SK-N-SH (cell line): ENCODE data around the gene LUC7L3. TPM values are rescaled to one million over a fixed set of nuclear protein-coding genes. Genes with fewer than 3 reads are reported as not detected.

Experiments used
- CTCF ChIA-PET: fragments of 300-600, 350-600 bp; formaldehyde crosslinking; extraction: SDS; loops from one replicate; lab custom pipeline; 2021; lab: Yijun Ruan, JAX
- POLR2A ChIA-PET: fragments of 350-600 bp; sonication (Branson Sonifier 250); formaldehyde crosslinking; extraction: SDS; loops from one replicate; lab custom pipeline; 2020; ENCODE audit warnings: antibody characterized with exemption, inconsistent platforms; lab: Yijun Ruan, JAX
- DNase-seq: peaks from one replicate; pipeline ENCODE4 v3.0.0; 2012
- H2AFZ ChIP-seq: fragments of 200-600 bp; sonication (generic); 2 replicates; pipeline ENCODE4 v1.8.1; 2016; ENCODE audit warnings: antibody characterized with exemption, mild to moderate bottlenecking, low read depth
- H3F3A ChIP-seq: fragments of 200-600 bp; sonication (generic); replicated peaks from 2 replicates; pipeline ENCODE3; 2016; ENCODE audit warnings: antibody characterized with exemption, mild to moderate bottlenecking; ENCODE audit not compliant: insufficient read depth
- H3K27ac ChIP-seq, 2 experiments: fragments of 200-500 bp in 1 of 2; fragments of 200-600 bp in 1 of 2; sonication (Bioruptor generic) in 1 of 2; sonication (generic), shearing (Covaris generic) in 1 of 2; 2 replicates each; pipeline versions ENCODE4 v1.5.1 to v1.6.1; 2014 to 2016; ENCODE audit warnings: low read depth in 2 of 2, inconsistent platforms in 1 of 2, low read length in 1 of 2, mild to moderate bottlenecking in 1 of 2, mixed read lengths in 1 of 2
- H3K27me3 ChIP-seq: fragments of 200-600 bp; sonication (generic), shearing (Covaris generic); 2 replicates; pipeline ENCODE4 v1.6.1; 2016; ENCODE audit warnings: mixed run types; ENCODE audit not compliant: insufficient read depth
- H3K36me3 ChIP-seq, 2 experiments: fragments of 200-500 bp in 1 of 2; fragments of 200-600 bp in 1 of 2; sonication (Bioruptor generic) in 1 of 2; sonication (generic) in 1 of 2; replicated peaks in 1 of 2; 2 replicates each; pipeline versions ENCODE3 to v1.5.1; 2014 to 2016; ENCODE audit warnings: low read length in 1 of 2, mild to moderate bottlenecking in 1 of 2; ENCODE audit not compliant: insufficient read depth in 2 of 2, control insufficient read depth in 1 of 2
- H3K4me1 ChIP-seq, 2 experiments: fragments of 200-500 bp in 1 of 2; fragments of 200-600 bp in 1 of 2; sonication (Bioruptor generic) in 1 of 2; sonication (generic), shearing (Covaris generic) in 1 of 2; 2 replicates each; pipeline versions ENCODE4 v1.5.1 to v1.6.1; 2014 to 2016; ENCODE audit warnings: low read depth in 1 of 2, low read length in 1 of 2, mixed run types in 1 of 2; ENCODE audit not compliant: insufficient read depth in 2 of 2, control insufficient read depth in 1 of 2
- H3K4me2 ChIP-seq: fragments of 200-600 bp; sonication (generic), shearing (Covaris generic); 2 replicates; pipeline ENCODE4 v1.6.1; 2017; ENCODE audit warnings: mixed run types
- H3K4me3 ChIP-seq, 2 experiments: fragments of 200-500 bp in 1 of 2; fragments of 200-600 bp in 1 of 2; sonication (Bioruptor generic) in 1 of 2; sonication (generic), shearing (Covaris generic) in 1 of 2; 2 replicates each; pipeline versions ENCODE4 v1.5.1 to v1.8.1; 2014 to 2016; ENCODE audit warnings: low read depth in 2 of 2, inconsistent platforms in 1 of 2, low read length in 1 of 2, mild to moderate bottlenecking in 1 of 2, mixed read lengths in 1 of 2, moderate library complexity in 1 of 2
- H3K79me2 ChIP-seq: fragments of 200-600 bp; sonication (generic); 2 replicates; pipeline ENCODE4 v1.8.1; 2017; ENCODE audit warnings: mild to moderate bottlenecking; ENCODE audit not compliant: insufficient read depth
- H3K9ac ChIP-seq: fragments of 200-600 bp; sonication (generic); 2 replicates; pipeline ENCODE4 v1.6.1; 2017; ENCODE audit warnings: mixed run types
- H3K9me2 ChIP-seq: fragments of 200-600 bp; sonication (generic); 2 replicates; pipeline ENCODE4 v1.6.1; 2017; ENCODE audit warnings: mixed run types
- H3K9me3 ChIP-seq: fragments of 200-600 bp; sonication (generic); 2 replicates; pipeline ENCODE4 v1.6.1; 2017; ENCODE audit warnings: mixed run types, mild to moderate bottlenecking, moderate library complexity
- H4K20me1 ChIP-seq: fragments of 200-600 bp; sonication (generic); 2 replicates; pipeline ENCODE4 v1.6.1; 2017; ENCODE audit warnings: mild to moderate bottlenecking, mixed run types; ENCODE audit not compliant: insufficient read depth
- CTCF ChIP-seq: fragments of 200-600 bp; sonication (generic); IDR thresholded peaks from 2 replicates; pipeline ENCODE4 v1.6.1; 2017; ENCODE audit warnings: antibody characterized with exemption, mild to moderate bottlenecking, moderate library complexity
- FOSL2 ChIP-seq: IDR thresholded peaks from 2 replicates; pipeline ENCODE4 v1.4.0; 2012; ENCODE audit warnings: low read depth, mild to moderate bottlenecking, moderate library complexity, borderline replicate concordance
- FOXJ3 ChIP-seq: sonication (generic); formaldehyde crosslinking; IDR thresholded peaks from 2 replicates; pipeline ENCODE4 v1.5.1; 2020; ENCODE audit warnings: mild to moderate bottlenecking, missing genetic modification reagents
- FOXM1 ChIP-seq: IDR thresholded peaks from 2 replicates; pipeline ENCODE4 v1.4.0; 2012; ENCODE audit warnings: low read depth, mild to moderate bottlenecking
- GABPA ChIP-seq: IDR thresholded peaks from 2 replicates; pipeline ENCODE4 v1.4.0; 2012; ENCODE audit warnings: low read depth, mild to moderate bottlenecking
- IRF3 ChIP-seq: fragments of 150-350 bp; IDR thresholded peaks from 2 replicates; pipeline ENCODE4 v1.6.1; 2016; ENCODE audit warnings: mild to moderate bottlenecking, low read depth, low read length
- JUND ChIP-seq: IDR thresholded peaks from 2 replicates; pipeline ENCODE4 v1.4.0; 2012
- MXI1 ChIP-seq: IDR thresholded peaks from 2 replicates; pipeline ENCODE4 v1.6.1; 2012; ENCODE audit warnings: mild to moderate bottlenecking, low read depth, low read length, improper control_type of control experiment
- NFIC ChIP-seq: IDR thresholded peaks from 2 replicates; pipeline ENCODE4 v1.4.0; 2012; ENCODE audit warnings: borderline replicate concordance
- RCOR1 ChIP-seq: fragments of 150-350 bp; IDR thresholded peaks from 2 replicates; pipeline ENCODE4 v1.6.1; 2017; ENCODE audit warnings: antibody characterized with exemption, low read length
- RFX5 ChIP-seq: IDR thresholded peaks from 2 replicates; pipeline ENCODE4 v1.6.1; 2012; ENCODE audit warnings: mild to moderate bottlenecking, improper control_type of control experiment, low read length
- RXRA ChIP-seq: IDR thresholded peaks from 2 replicates; pipeline ENCODE4 v1.4.0; 2012; ENCODE audit warnings: low read depth, mild to moderate bottlenecking, borderline replicate concordance
- SIN3A ChIP-seq: IDR thresholded peaks from 2 replicates; pipeline ENCODE4 v1.6.1; 2012; ENCODE audit warnings: low read depth, mild to moderate bottlenecking, low read length, moderate library complexity, borderline replicate concordance
- TAF1 ChIP-seq: IDR thresholded peaks from 2 replicates; pipeline ENCODE4 v1.6.1; 2012; ENCODE audit warnings: low read depth, mild to moderate bottlenecking, low read length, moderate library complexity, borderline replicate concordance
- TEAD4 ChIP-seq: IDR thresholded peaks from 2 replicates; pipeline ENCODE4 v1.4.0; 2012; ENCODE audit warnings: mild to moderate bottlenecking, borderline replicate concordance; ENCODE audit not compliant: insufficient read depth
- USF1 ChIP-seq: IDR thresholded peaks from 2 replicates; pipeline ENCODE4 v1.4.0; 2012; ENCODE audit warnings: low read depth, borderline replicate concordance
- USF2 ChIP-seq: fragments of 150-350 bp; IDR thresholded peaks from 2 replicates; pipeline ENCODE4 v1.6.1; 2017; ENCODE audit warnings: antibody characterized with exemption, low read length, low read depth, borderline replicate concordance
- YY1 ChIP-seq: IDR thresholded peaks from 2 replicates; pipeline ENCODE4 v1.4.0; 2012; ENCODE audit warnings: low read depth, mild to moderate bottlenecking
- ZBTB33 ChIP-seq: IDR thresholded peaks from 2 replicates; pipeline ENCODE4 v1.4.0; 2012; ENCODE audit warnings: low read depth, borderline replicate concordance
- WGBS: methylation state at CpG from one replicate; pipeline ENCODE4 v1.1.6; 2017; ENCODE audit warnings: low lambda C conversion rate; 5-methylcytosine and 5-hydroxymethylcytosine counted together
- polyA plus RNA-seq, 3 experiments: library from polyadenylated mRNA; depleted of rRNA; stranded (reverse); fragments of >200 nt; gene quantifications; 2 replicates each; pipeline ENCODE4 v1.2.3, GENCODE V29; 2012

Gene LUC7L3
- polyA plus RNA-seq, 1 of the 3 experiments (the other 2 are of a cell fraction): 154 TPM

- TF ChIP-seq USF1 (no peak), IRF3 (no peak), GABPA (no peak)
These were observed 32.0 kb upstream of the LUC7L3 start (continued) for GRCh38 chr17:50687200-50688066.

GRCh38 chr17:50688245-50688644 lies 31.2 kb upstream of the LUC7L3 start:
- WGBS: 84% methylated on average over 3 of the region's 3 CpGs
- Histone ChIP-seq H4K20me1 (no peaks in the 10 kb centered on the region), H3K4me1 (peaks cover 39 to 53% of the 10 kb centered on the region in 2 experiments), H3K9ac (no peak overlapping the region), H3K27ac (no peak overlapping the region), H3K79me2 (no peaks in the 10 kb centered on the region), H3K27me3 (no peaks in the 10 kb centered on the region), H2AFZ (no peak overlapping the region), H3K36me3 (peaks cover 11 to 21% of the 10 kb centered on the region in 2 experiments), H3K9me2 (no peaks in the 10 kb centered on the region), H3F3A (peaks cover 34% of the 10 kb centered on the region), H3K4me3 (no peak overlapping the region), H3K9me3 (no peaks in the 10 kb centered on the region), H3K4me2 (no peak overlapping the region)
- ChIA-PET CTCF (interaction anchor here (0.9 to 21.2 kb wide), 4 partner anchors 10 to 141 kb away, joined by 3 to 799 read pairs (median 232); partner anchors contain the start of genes ABCC3 and SPATA20), POLR2A (no interaction called here)
- DNase-seq: no peak
- no peak for TF ChIP-seq IRF3
- TF ChIP-seq CTCF: no peak
- TF ChIP-seq USF2: no peak
- no peak for TF ChIP-seq MXI1
- no peak for TF ChIP-seq FOXM1
- no peak for TF ChIP-seq ZBTB33
- TF ChIP-seq GABPA: no peak
- no peak for TF ChIP-seq FOXJ3
- no peak for TF ChIP-seq TAF1
- no peak for TF ChIP-seq FOSL2
- no peak for TF ChIP-seq RCOR1
- TF ChIP-seq RXRA: no peak
- no peak for TF ChIP-seq RFX5
- no peak for TF ChIP-seq TEAD4
- TF ChIP-seq YY1: no peak
- TF ChIP-seq JUND: no peak
- TF ChIP-seq SIN3A: no peak
- no peak for TF ChIP-seq NFIC
